Measurements from ENCODE around the gene VWA5B1.

GRCh38 chr1:20252587-20252986 is 38.1 kb upstream of the VWA5B1 start:
- TF ChIP-seq EP300 (IDR thresholded peaks at IDR 0.05) (no peak), CTCF (IDR thresholded peaks at IDR 0.05) (no peak), POLR2A (IDR thresholded peaks at IDR 0.05) (no peak), POLR2AphosphoS5 (IDR thresholded peaks at IDR 0.05) (no peak)

Measured in stomach (tissue), 4 donors.